GM12891 (cell line): ENCODE measurements around the gene PCDH11Y.
"Not testable (repeated sequence)": the region's sequence is repeated elsewhere in the genome, so short reads cannot be mapped to it uniquely, and the experiment has no call there.

Experiments
- POLR2A ChIP-seq: IDR thresholded peaks from 2 replicates; pipeline ENCODE4 v1.6.1; 2011; ENCODE audit warnings: low read depth, low read length, control low read depth
- POLR2AphosphoS5 ChIP-seq: IDR thresholded peaks from 2 replicates; pipeline ENCODE4 v1.6.1; 2011; ENCODE audit warnings: low read depth, low read length, control low read depth

DNA sequence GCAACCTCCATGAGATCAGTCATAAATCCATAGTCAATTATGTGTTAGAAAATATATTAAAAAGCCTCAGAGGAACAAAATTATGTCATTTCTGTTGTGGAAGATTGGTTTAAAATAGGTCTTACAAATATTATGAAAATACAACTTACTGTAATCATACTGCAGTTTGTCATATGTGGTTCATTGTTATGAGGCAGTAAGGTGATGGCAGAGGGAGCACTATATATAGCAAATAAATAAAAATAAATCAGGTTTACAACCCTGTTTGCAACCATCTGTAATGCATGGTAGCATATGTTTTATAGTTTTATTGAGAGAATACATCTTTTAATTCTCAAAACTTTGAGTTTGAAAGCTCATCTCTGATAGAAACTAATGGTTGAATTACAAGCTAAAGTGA, 543.6 kb downstream of the PCDH11Y start:
- not testable (repeated sequence) for TF ChIP-seq POLR2AphosphoS5, POLR2A
